Activated gamma-delta T cell treated with anti-CD3 and anti-CD28 coated beads, Interleukin-2, amount 50 U/mL, for 16 hours (primary cell): ENCODE measurements around the gene PLEKHA8.

Source experiments
- DNase-seq: peaks from one replicate; pipeline ENCODE4 v3.0.0-alpha.2; 2020; ENCODE audit warnings: low read depth

PLEKHA8 gene

GRCh38 chr7:30146127-30146612 is 118.0 kb downstream of the PLEKHA8 start:
- DNase-seq: peak; percentile 28

GRCh38 chr7:30147223-30147622 is 119.0 kb downstream of the PLEKHA8 start:
- no peak for DNase-seq

- no peak for DNase-seq
Measured at GRCh38 chr7:30147785-30148184, 119.6 kb downstream of the PLEKHA8 start.

GRCh38 chr7:30148426-30148825 is 120.2 kb downstream of the PLEKHA8 start:
- DNase-seq: no peak

- DNase-seq: no peak
Measured at GRCh38 chr7:30148951-30149459, 120.8 kb downstream of the PLEKHA8 start.

GRCh38 chr7:30149640-30150272 is 121.5 kb downstream of the PLEKHA8 start:
- no peak for DNase-seq

GRCh38 chr7:30150711-30151110 is 122.5 kb downstream of the PLEKHA8 start:
- no peak for DNase-seq

GRCh38 chr7:30154111-30154587 is 125.9 kb downstream of the PLEKHA8 start:
- DNase-seq: no peak

GRCh38 chr7:30155481-30155880 is 127.3 kb downstream of the PLEKHA8 start:
- DNase-seq: no peak

- DNase-seq: no peak
Measured at GRCh38 chr7:30157204-30157603, 129.0 kb downstream of the PLEKHA8 start.

- no peak for DNase-seq
Measured at GRCh38 chr7:30159163-30159562, 131.0 kb downstream of the PLEKHA8 start.

- DNase-seq: no peak
Measured at GRCh38 chr7:30159698-30160143, 131.5 kb downstream of the PLEKHA8 start.

- DNase-seq: no peak
Measured at GRCh38 chr7:30160329-30160728, 132.1 kb downstream of the PLEKHA8 start.

GRCh38 chr7:30162133-30162532 is 133.9 kb downstream of the PLEKHA8 start:
- no peak for DNase-seq

- DNase-seq: no peak
Measured at GRCh38 chr7:30162622-30163124, 134.5 kb downstream of the PLEKHA8 start.

GRCh38 chr7:30163231-30163894 is 135.2 kb downstream of the PLEKHA8 start:
- DNase-seq: no peak

- DNase-seq: no peak
Measured at GRCh38 chr7:30164567-30164966, 136.4 kb downstream of the PLEKHA8 start.

GRCh38 chr7:30165590-30165989 is 137.4 kb downstream of the PLEKHA8 start:
- DNase-seq: no peak

- DNase-seq: no peak
Measured at GRCh38 chr7:30166155-30166840, 138.1 kb downstream of the PLEKHA8 start.

- DNase-seq: no peak
Measured at GRCh38 chr7:30166841-30167235, 138.6 kb downstream of the PLEKHA8 start.

- DNase-seq: no peak
Measured at GRCh38 chr7:30167901-30168300, 139.7 kb downstream of the PLEKHA8 start.

GRCh38 chr7:30168835-30169573 is 140.8 kb downstream of the PLEKHA8 start:
- DNase-seq: no peak
